H9 (cell line): ENCODE measurements around the gene TMEM108. TPM values are rescaled to one million over a fixed set of nuclear protein-coding genes. Genes with fewer than 3 reads are reported as not detected.

Experiments
- DNase-seq: peaks from one replicate; pipeline ENCODE4 v3.0.0-alpha.2; 2017
- H2AFZ ChIP-seq: one replicate; pipeline ENCODE4 v1.6.1; 2013; ENCODE audit warnings: mild to moderate bottlenecking, low read length, control low read depth, moderate library complexity
- H2AK5ac ChIP-seq: 2 replicates; pipeline ENCODE4 v1.6.1; 2013; ENCODE audit warnings: low read length, control low read depth, mixed read lengths; ENCODE audit not compliant: insufficient read length
- H2BK120ac ChIP-seq: one replicate; pipeline ENCODE4 v1.6.1; 2013; ENCODE audit warnings: low read depth, mild to moderate bottlenecking, low read length, control low read depth, inconsistent platforms; ENCODE audit not compliant: poor library complexity, severe bottlenecking
- H2BK12ac ChIP-seq: 2 replicates; pipeline ENCODE4 v1.6.1; 2013; ENCODE audit warnings: low read length, control low read depth, mixed read lengths, low read depth; ENCODE audit not compliant: insufficient read length
- H2BK15ac ChIP-seq: 2 replicates; pipeline ENCODE4 v1.6.1; 2013; ENCODE audit warnings: low read depth, low read length, control low read depth
- H2BK20ac ChIP-seq: one replicate; pipeline ENCODE4 v1.6.1; 2013; ENCODE audit warnings: low read depth, mild to moderate bottlenecking, low read length, control low read depth, inconsistent platforms; ENCODE audit not compliant: poor library complexity, severe bottlenecking
- H2BK5ac ChIP-seq: 2 replicates; pipeline ENCODE4 v1.6.1; 2013; ENCODE audit warnings: low read length, control low read depth, mixed read lengths; ENCODE audit not compliant: insufficient read length
- H3K14ac ChIP-seq: 2 replicates; pipeline ENCODE4 v1.6.1; 2013; ENCODE audit warnings: low read length, control low read depth; ENCODE audit not compliant: insufficient read depth
- H3K18ac ChIP-seq: 2 replicates; pipeline ENCODE4 v1.6.1; 2013; ENCODE audit warnings: low read depth, mild to moderate bottlenecking, mixed read lengths, low read length, control low read depth; ENCODE audit not compliant: insufficient read length
- H3K23ac ChIP-seq: 2 replicates; pipeline ENCODE4 v1.6.1; 2013; ENCODE audit warnings: low read length, control low read depth, mixed read lengths, low read depth; ENCODE audit not compliant: insufficient read length
- H3K23me2 ChIP-seq: 2 replicates; pipeline ENCODE4 v1.6.1; 2013; ENCODE audit warnings: low read depth, mild to moderate bottlenecking, mixed read lengths, low read length, control low read depth; ENCODE audit not compliant: insufficient read length, poor library complexity, severe bottlenecking
- H3K27ac ChIP-seq: 2 replicates; pipeline ENCODE4 v1.5.1; 2013; ENCODE audit warnings: low read length, control low read depth, mixed read lengths, low read depth; ENCODE audit not compliant: insufficient read length
- H3K27me3 ChIP-seq: 2 replicates; pipeline ENCODE4 v1.6.1; 2013; ENCODE audit warnings: low read length, control low read depth, inconsistent platforms; ENCODE audit not compliant: insufficient read depth
- H3K4ac ChIP-seq: 2 replicates; pipeline ENCODE4 v1.6.1; 2013; ENCODE audit warnings: low read depth, mild to moderate bottlenecking, control low read depth, inconsistent platforms, low read length, moderate library complexity
- H3K4me1 ChIP-seq: 2 replicates; pipeline ENCODE4 v1.6.1; 2013; ENCODE audit warnings: low read length, control low read depth, inconsistent platforms; ENCODE audit not compliant: insufficient read depth
- H3K4me2 ChIP-seq: 2 replicates; pipeline ENCODE4 v1.6.1; 2013; ENCODE audit warnings: low read length, control low read depth, mixed read lengths; ENCODE audit not compliant: insufficient read length, insufficient read depth
- H3K56ac ChIP-seq: 2 replicates; pipeline ENCODE4 v1.6.1; 2013; ENCODE audit warnings: low read depth, mild to moderate bottlenecking, mixed read lengths, low read length, control low read depth; ENCODE audit not compliant: insufficient read length
- H3K79me1 ChIP-seq: 2 replicates; pipeline ENCODE4 v1.6.1; 2013; ENCODE audit warnings: low read depth, mild to moderate bottlenecking, moderate library complexity, low read length, control low read depth, inconsistent platforms; ENCODE audit not compliant: insufficient read depth, poor library complexity, severe bottlenecking
- H3K79me2 ChIP-seq: 2 replicates; pipeline ENCODE4 v1.6.1; 2013; ENCODE audit warnings: low read length, control low read depth, inconsistent platforms; ENCODE audit not compliant: insufficient read depth
- H3K9ac ChIP-seq: 2 replicates; pipeline ENCODE4 v1.6.1; 2013; ENCODE audit warnings: low read length, control low read depth, mixed read lengths; ENCODE audit not compliant: insufficient read length; ENCODE audit errors: extremely low read depth
- H3K9me3 ChIP-seq: one replicate; pipeline ENCODE4 v1.6.1; 2013; ENCODE audit warnings: low read depth, low read length, inconsistent platforms; ENCODE audit not compliant: control insufficient read depth
- H3T11ph ChIP-seq: one replicate; pipeline ENCODE4 v1.6.1; 2013; ENCODE audit warnings: mild to moderate bottlenecking, low read length, control low read depth, inconsistent platforms
- H4K20me1 ChIP-seq: one replicate; pipeline ENCODE4 v1.6.1; 2013; ENCODE audit not compliant: control insufficient read depth, insufficient read length, insufficient read depth
- H4K5ac ChIP-seq: 2 replicates; pipeline ENCODE4 v1.6.1; 2013; ENCODE audit warnings: low read depth, mild to moderate bottlenecking, mixed read lengths, low read length, control low read depth; ENCODE audit not compliant: insufficient read length
- H4K8ac ChIP-seq: replicated peaks from 2 replicates; pipeline ENCODE4 v1.6.1; 2013; ENCODE audit warnings: low read length, control low read depth, mixed read lengths, low read depth; ENCODE audit not compliant: insufficient read length
- H4K91ac ChIP-seq: 2 replicates; pipeline ENCODE4 v1.6.1; 2013; ENCODE audit warnings: low read depth, mild to moderate bottlenecking, moderate library complexity, mixed read lengths, low read length, control low read depth; ENCODE audit not compliant: insufficient read length
- H3K27ac Mint-ChIP-seq, 3 experiments: 2 replicates in 2 of 3; 3 replicates in 1 of 3; pipeline ENCODE4 v1.8.0; 2020 to 2021; ENCODE audit warnings: mixed read lengths in 3 of 3, mild to moderate bottlenecking in 1 of 3, moderate library complexity in 1 of 3
- H3K27me3 Mint-ChIP-seq: 2 replicates; pipeline ENCODE4 v1.8.0; 2021; ENCODE audit warnings: low read depth, mild to moderate bottlenecking, moderate library complexity, mixed read lengths
- H3K36me3 Mint-ChIP-seq, 3 experiments: 2 replicates in 2 of 3; 3 replicates in 1 of 3; pipeline ENCODE4 v1.8.0; 2020 to 2021; ENCODE audit warnings: low read depth in 3 of 3, mixed read lengths in 3 of 3; ENCODE audit not compliant: insufficient read depth in 1 of 3
- H3K4me1 Mint-ChIP-seq, 2 experiments: 2 replicates each; pipeline ENCODE4 v1.8.0; 2020; ENCODE audit warnings: mixed read lengths in 2 of 2
- H3K4me3 Mint-ChIP-seq, 2 experiments: 2 replicates in 1 of 2; 3 replicates in 1 of 2; pipeline ENCODE4 v1.8.0; 2020 to 2021; ENCODE audit warnings: mild to moderate bottlenecking in 2 of 2, mixed read lengths in 2 of 2, moderate library complexity in 1 of 2
- H3K9me3 Mint-ChIP-seq, 2 experiments: 2 replicates in 1 of 2; 3 replicates in 1 of 2; pipeline ENCODE4 v1.8.0; 2020; ENCODE audit warnings: mild to moderate bottlenecking in 2 of 2, mixed read lengths in 2 of 2, moderate library complexity in 1 of 2
- CTCF ChIP-seq: fragments of 200-600 bp; sonication (generic); conservative IDR thresholded peaks from 3 replicates; pipeline ENCODE4 v1.8.0; 2021; ENCODE audit warnings: antibody characterized with exemption, mild to moderate bottlenecking
- WGBS: extraction: QIAGEN DNeasy Blood & Tissue Kit; methylation state at CpG from one replicate; pipeline ENCODE4 v1.1.7; 2013; ENCODE audit warnings: missing lambda C conversion rate, low lambda C conversion rate, mixed read lengths; ENCODE audit not compliant: insufficient read length; ENCODE audit errors: extremely low coverage; 5-methylcytosine and 5-hydroxymethylcytosine counted together
- total RNA-seq: library from RNA; stranded (reverse); gene quantifications from 2 replicates; pipeline ENCODE4 v1.2.1, GENCODE V29; 2021

The TMEM108 gene
- total RNA-seq, 1 experiment from 2014 or later, result 5.0 TPM

- H4K20me1 ChIP-seq, result no peaks in the 10 kb centered on the region
- H3K4me1 ChIP-seq, result no peaks in the 10 kb centered on the region
- H3K79me1 ChIP-seq, result no peaks in the 10 kb centered on the region
- H4K5ac ChIP-seq, result no peak overlapping the region
- H3K4me2 ChIP-seq, result no peak overlapping the region
- no peak overlapping the region for H2AFZ ChIP-seq
- H3K56ac ChIP-seq, result no peak overlapping the region
- no peaks in the 10 kb centered on the region for H3K27me3 ChIP-seq
- H3K9ac ChIP-seq, result no peak overlapping the region
- H2BK12ac ChIP-seq, result no peak overlapping the region
- H3K4ac ChIP-seq, result no peak overlapping the region
- H3K23me2 ChIP-seq, result no peaks in the 10 kb centered on the region
- H3K79me2 ChIP-seq, result no peaks in the 10 kb centered on the region
- whole genome bisulfite sequencing, result no CpG with 5 or more reads among the region's 1 CpG
- no peak overlapping the region for H4K91ac ChIP-seq
- H3K27ac Mint-ChIP-seq, result peak overlapping the region in 1 of 3 experiments; percentile 70; a peak in 2 of 7 replicates
- peaks cover 9 to 22% (median 15%) of the 10 kb centered on the region in 3 experiments for H3K36me3 Mint-ChIP-seq
- no peak overlapping the region for H3K14ac ChIP-seq
- H2BK5ac ChIP-seq, result no peak overlapping the region
- H2BK15ac ChIP-seq, result no peak overlapping the region
- H3K4me3 Mint-ChIP-seq, result no peak overlapping the region
- peaks cover 1 to 6% of the 10 kb centered on the region in 2 experiments for H3K9me3 Mint-ChIP-seq
- H2AK5ac ChIP-seq, result no peak overlapping the region
- TF ChIP-seq CTCF, result peak; percentile 56
- peaks cover 2 to 7% of the 10 kb centered on the region in 2 experiments; a peak in 3 of 4 replicates for H3K4me1 Mint-ChIP-seq
- no peak overlapping the region for H3T11ph ChIP-seq
- no peaks in the 10 kb centered on the region for H3K27me3 Mint-ChIP-seq
- no peak for DNase-seq
- H4K8ac ChIP-seq, result no peak overlapping the region
- H2BK120ac ChIP-seq, result no peak overlapping the region
- no peak overlapping the region for H3K27ac ChIP-seq
- H3K18ac ChIP-seq, result no peak overlapping the region
- no peak overlapping the region for H2BK20ac ChIP-seq
- H3K9me3 ChIP-seq, result no peaks in the 10 kb centered on the region
- H3K23ac ChIP-seq, result no peak overlapping the region
Measured at GRCh38 chr3:133168025-133168401, 129.8 kb downstream of the TMEM108 start.
